ENCODE results near the gene DMBT1. TPM values are rescaled to one million over a fixed set of nuclear protein-coding genes. Genes with fewer than 3 reads are reported as not detected.

Gene DMBT1
- total RNA-seq, 4 donors from 2014 or later: 0.10 to 0.13 TPM; not detected in 2

DNA sequence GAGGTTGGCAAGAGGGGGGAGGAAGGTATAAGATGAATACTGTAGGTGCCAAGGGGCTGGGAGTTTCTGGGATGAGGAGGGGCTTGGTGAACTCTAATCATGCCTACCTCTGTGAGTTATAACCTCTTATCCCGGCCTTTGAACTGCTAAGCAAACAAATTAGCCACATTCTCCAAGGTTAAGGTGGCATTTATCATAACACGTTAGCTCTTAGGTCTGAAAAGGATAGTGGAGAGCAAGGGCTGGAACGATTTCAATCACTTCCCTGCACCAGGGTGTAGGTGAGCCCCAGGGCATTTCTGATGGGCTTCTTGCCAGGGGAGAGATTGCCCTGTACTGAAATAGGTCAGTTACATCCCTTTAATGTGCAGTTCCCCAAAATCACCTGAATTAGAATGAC lies 28.6 kb upstream of the DMBT1 start:
- peak; percentile 10 to 44 for DNase-seq

GRCh38 chr10:122532601-122533296 lies 27.8 kb upstream of the DMBT1 start:
- DNase-seq: no peak
- Histone ChIP-seq H3K36me3 (no peaks in the 10 kb centered on the region), H3K27ac (no peak overlapping the region), H3K4me1 (no peaks in the 10 kb centered on the region), H3K9me3 (no peaks in the 10 kb centered on the region), H3K4me3 (replicated peaks in 1 of 3) (no peak overlapping the region), H3K27me3 (no peaks in the 10 kb centered on the region)
- intact Hi-C loops (cut with DNase I): no loop called here
- whole genome bisulfite sequencing, 2 donors: 96% methylated on average over 6 of the region's 6 CpGs
- TF ChIP-seq POLR2A (IDR thresholded peaks at IDR 0.05): no peak

More for the DNA sequence above, 28.6 kb upstream of the DMBT1 start:
- H3K27me3 ChIP-seq: no peaks in the 10 kb centered on the region
- no peak overlapping the region for H3K4me3 ChIP-seq (replicated peaks in 1 of 3)
- no peaks in the 10 kb centered on the region for H3K9me3 ChIP-seq
- H3K36me3 ChIP-seq: no peaks in the 10 kb centered on the region
- WGBS, 2 donors: 19 to 28% methylated on average over 3 of the region's 3 CpGs
- no peak overlapping the region for H3K27ac ChIP-seq
- intact Hi-C loops (cut with DNase I): no loop called here
- no peaks in the 10 kb centered on the region for H3K4me1 ChIP-seq
- no peak for TF ChIP-seq CTCF (IDR thresholded peaks at IDR 0.05)
- TF ChIP-seq POLR2A (IDR thresholded peaks at IDR 0.05): no peak

DNA sequence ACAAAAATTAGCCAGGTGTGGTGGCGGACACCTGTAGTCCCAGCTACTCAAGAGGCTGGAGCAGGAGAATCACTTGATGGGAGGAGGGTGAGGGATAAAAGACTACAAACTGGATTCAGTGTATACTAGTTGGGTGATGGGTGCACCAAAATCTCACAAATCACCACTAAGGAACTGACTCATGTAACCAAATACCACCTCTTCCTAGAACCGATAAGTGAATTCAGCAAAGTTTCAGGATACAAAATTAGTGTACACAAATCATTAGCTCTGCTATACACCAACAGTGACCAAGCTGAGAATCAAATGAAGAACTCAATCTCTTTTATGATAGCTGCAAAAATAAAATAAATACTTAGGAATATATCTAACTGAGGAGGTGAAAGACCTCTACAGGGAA lies 23.0 kb upstream of the DMBT1 start:
- no peak overlapping the region for H3K27ac ChIP-seq
- no peaks in the 10 kb centered on the region for H3K9me3 ChIP-seq
- H3K36me3 ChIP-seq: no peaks in the 10 kb centered on the region
- intact Hi-C loops (cut with DNase I): no loop called here
- peaks cover 0 to 4% of the 10 kb centered on the region in 2 donors for H3K4me1 ChIP-seq
- no peak for DNase-seq
- no peak overlapping the region for H3K4me3 ChIP-seq (replicated peaks in 1 of 3)
- no peaks in the 10 kb centered on the region for H3K27me3 ChIP-seq
- WGBS, 2 donors: 98% methylated on average over 2 of the region's 2 CpGs
- TF ChIP-seq POLR2A (IDR thresholded peaks at IDR 0.05): no peak
- no peak for TF ChIP-seq CTCF (IDR thresholded peaks at IDR 0.05)

DNA sequence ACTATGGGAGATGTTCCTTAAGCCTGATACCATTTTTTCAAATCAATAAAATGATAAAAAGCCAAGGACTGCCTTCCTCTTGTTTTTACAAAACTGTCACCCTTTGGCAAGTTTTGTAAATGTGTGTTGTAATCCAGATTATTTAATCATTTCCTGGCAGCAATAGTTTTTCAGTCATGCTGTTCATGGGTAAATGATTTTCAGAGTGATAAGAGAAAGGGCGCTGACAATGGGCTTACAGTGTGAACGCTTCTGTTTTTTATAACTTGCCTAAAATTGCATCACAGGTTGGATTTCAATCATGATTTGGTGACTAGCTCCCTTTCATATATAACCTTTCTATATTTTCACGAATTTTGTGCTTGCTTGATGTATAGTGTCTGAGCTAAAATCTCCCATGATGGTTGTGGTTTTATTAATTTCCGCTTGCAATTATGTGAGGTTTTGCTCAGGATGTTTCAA lies 19.0 kb upstream of the DMBT1 start:
- Histone ChIP-seq H3K4me1 (peaks cover 0 to 9% of the 10 kb centered on the region in 2 donors), H3K27me3 (no peaks in the 10 kb centered on the region), H3K36me3 (no peaks in the 10 kb centered on the region), H3K27ac (no peak overlapping the region), H3K9me3 (no peaks in the 10 kb centered on the region), H3K4me3 (replicated peaks in 1 of 3) (no peak overlapping the region)
- TF ChIP-seq CTCF (IDR thresholded peaks at IDR 0.05): no peak
- no peak for TF ChIP-seq POLR2A (IDR thresholded peaks at IDR 0.05)
- intact Hi-C loops (cut with DNase I): no loop called here
- DNase-seq: no peak
- WGBS, 2 donors: 68 to 72% methylated on average over 4 of the region's 4 CpGs

DNA sequence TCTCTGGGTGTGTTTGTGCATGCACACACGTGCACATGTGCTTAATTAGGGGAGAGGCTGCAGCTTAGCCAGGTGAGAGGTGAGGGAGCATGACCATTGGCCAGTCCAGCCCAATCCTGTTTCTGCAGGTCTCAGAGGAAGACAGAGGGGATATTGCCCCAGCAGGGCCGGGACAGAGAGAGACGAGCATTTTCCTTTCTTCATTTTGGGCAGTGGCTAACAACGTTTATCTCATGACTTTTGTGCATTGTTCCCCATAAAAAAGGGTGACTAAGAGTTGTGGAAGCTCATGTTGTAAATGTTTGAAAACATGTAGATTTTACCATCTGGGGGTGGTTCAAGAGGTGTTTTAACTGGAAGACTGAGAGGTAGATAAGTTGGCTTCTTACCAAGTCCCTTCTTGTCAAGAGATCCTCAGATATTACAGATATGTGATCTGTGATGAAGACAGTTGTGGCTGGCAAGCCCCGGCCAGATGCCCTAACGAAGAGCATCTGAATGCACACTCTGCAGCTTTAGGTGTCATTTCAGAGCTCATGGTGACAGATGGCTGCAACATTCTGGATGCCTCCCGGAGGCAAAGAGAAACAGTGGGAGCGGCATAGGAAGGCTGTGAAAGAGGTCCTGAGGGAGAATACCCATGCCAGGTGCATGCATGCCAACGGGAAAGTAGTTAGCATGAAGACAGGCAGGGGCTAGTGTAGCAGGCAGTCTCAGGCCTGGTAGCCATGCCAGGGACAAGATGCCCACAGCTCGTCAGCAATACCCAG lies 16.7 kb upstream of the DMBT1 start:
- Histone ChIP-seq H3K9me3 (no peaks in the 10 kb centered on the region), H3K27me3 (no peaks in the 10 kb centered on the region), H3K4me3 (replicated peaks in 1 of 3) (no peak overlapping the region), H3K27ac (no peak overlapping the region), H3K4me1 (peaks cover 5 to 19% of the 10 kb centered on the region in 2 donors), H3K36me3 (no peaks in the 10 kb centered on the region)
- no peak for TF ChIP-seq POLR2A (IDR thresholded peaks at IDR 0.05)
- TF ChIP-seq CTCF (IDR thresholded peaks at IDR 0.05): no peak
- no peak for DNase-seq
- intact Hi-C loops (cut with DNase I): no loop called here
- WGBS, 2 donors: 91 to 93% methylated on average over 10 of the region's 10 CpGs
